Kasumi-1 (cell line): Measurements from ENCODE around the gene PXMP4.
A peak's percentile ranks its signal among the peaks of the same experiment; 100 is the strongest.

Source experiments
- DNase-seq, 2 experiments: peaks; one replicate each; lab custom pipeline; 2025; lab: John Stamatoyannopoulos, UW

The PXMP4 gene

GRCh38 chr20:33654680-33655161 is 65.4 kb downstream of the PXMP4 start:
- no peak for DNase-seq

GRCh38 chr20:33653900-33654596 is 66.1 kb downstream of the PXMP4 start:
- DNase-seq: no peak

GRCh38 chr20:33653218-33653899 is 66.8 kb downstream of the PXMP4 start:
- peak; percentile 65 to 67 for DNase-seq
